ENCODE data around the gene SNRNP35.
"Not testable (repeated sequence)": the region's sequence is repeated elsewhere in the genome, so short reads cannot be mapped to it uniquely, and the experiment has no call there.

The SNRNP35 gene

DNA sequence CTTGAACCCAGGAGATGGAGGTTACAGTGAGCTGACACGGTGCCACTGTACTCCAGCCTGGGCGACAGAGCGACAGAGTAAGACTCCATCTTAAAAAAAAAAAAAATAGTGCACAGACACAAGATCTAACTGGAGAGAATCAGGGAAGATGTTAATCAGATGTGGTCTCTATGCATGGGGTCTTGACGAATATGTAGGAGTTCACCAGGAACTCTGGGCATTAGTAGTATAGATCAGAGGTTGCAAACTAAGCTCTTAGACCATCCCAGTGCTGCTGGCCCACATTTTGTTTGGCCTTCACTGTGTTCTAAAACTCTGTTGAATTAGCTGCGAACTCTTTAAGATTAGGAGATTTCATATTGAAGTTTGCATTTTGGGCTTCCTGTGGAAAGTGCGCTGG, 31.6 kb downstream of the SNRNP35 start:
- DNase-seq (ENCODE audit: low spot score): no peak

DNA sequence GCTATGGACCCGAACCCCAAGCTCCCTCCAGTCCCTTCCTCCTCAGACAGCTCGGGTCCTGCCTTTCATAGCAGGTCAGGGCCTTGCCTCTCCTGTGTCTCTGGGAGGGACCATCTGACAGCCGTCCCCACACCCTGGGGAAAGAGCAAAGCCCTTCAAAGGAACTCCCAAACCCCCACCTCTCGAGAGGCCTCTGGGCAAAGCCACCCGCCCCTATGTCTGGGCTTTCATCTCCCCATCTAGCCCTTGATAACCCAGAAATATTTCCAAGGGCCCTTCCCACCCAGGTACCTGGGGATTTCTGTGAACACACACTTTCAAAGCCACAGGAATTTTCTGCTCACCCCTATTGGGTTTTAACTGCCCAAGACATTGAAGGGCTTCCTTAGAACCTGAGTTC, 32.1 kb downstream of the SNRNP35 start:
- no peak for DNase-seq (ENCODE audit: low spot score)

DNA sequence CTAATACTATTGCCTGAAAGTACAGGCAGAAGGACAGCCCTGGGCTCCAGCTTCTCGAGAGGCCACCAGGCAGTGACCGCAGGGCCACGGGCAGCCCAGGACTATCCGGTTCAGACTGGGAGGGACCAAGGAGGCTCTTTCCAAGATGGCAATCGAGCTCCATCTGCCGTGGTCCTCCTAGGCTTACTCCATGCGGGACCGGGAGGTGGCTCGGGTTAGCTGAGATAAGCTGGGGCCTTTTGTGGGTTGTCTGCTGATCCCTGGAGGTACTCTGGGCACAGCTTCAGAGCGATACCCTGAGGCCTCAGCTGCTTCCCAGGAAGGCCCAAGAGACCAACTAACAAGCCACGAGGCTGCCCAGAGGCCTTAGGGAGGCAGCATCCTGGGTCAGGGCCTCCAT, 33.1 kb downstream of the SNRNP35 start:
- no peak for DNase-seq (ENCODE audit: low spot score)

DNA sequence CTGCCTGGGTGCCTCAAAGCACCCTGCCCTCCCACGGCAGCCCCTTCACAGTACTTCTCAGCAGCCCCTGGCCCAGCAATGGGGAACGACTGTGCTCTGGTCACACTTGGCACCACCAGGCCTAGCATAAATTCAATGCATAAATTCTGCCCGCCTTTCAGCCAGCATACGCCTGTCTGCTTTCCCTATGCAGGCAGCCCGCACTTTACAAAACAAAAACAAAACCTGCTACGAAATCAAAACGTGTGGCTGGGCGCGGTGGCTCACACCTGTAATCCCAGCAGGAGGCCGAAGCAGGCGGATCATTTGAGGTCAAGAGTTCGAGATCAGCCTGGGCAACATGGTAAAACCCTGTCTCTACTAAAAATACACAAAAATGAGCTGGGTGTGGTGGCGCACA, 33.5 kb downstream of the SNRNP35 start:
- no peak for DNase-seq (ENCODE audit: low spot score)

DNA sequence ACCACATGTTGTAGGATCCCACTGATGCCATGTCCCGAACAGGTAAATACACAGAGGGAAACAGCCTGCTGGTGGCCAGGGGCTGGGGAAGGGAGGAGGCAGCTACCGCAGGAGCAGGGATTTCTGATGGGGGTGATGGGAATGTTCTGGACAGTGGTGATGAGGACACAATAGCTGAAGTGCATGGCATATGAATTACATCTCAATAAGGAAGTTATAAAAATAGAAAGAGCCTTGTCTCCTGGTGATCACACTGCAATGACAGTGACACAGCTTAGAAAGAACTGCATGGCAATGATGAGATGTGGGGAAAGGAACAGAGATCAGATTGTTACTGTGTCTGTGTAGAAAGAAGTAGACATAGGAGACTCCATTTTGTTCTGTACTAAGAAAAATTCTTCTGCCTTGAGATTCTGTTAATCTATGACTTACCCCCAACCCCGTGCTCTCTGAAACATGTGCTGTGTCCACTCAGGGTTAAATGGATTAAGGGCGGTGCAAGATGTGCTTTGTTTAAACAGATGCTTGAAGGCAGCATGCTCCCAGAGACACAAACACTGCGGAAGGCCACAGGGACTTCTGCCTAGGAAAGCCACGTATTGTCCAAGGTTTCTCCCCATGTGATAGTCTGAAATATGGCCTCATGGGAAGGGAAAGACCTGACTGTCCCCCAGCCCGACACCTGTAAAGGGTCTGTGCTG, 34.5 kb downstream of the SNRNP35 start:
- not testable (repeated sequence) for DNase-seq (ENCODE audit: low spot score)

DNA sequence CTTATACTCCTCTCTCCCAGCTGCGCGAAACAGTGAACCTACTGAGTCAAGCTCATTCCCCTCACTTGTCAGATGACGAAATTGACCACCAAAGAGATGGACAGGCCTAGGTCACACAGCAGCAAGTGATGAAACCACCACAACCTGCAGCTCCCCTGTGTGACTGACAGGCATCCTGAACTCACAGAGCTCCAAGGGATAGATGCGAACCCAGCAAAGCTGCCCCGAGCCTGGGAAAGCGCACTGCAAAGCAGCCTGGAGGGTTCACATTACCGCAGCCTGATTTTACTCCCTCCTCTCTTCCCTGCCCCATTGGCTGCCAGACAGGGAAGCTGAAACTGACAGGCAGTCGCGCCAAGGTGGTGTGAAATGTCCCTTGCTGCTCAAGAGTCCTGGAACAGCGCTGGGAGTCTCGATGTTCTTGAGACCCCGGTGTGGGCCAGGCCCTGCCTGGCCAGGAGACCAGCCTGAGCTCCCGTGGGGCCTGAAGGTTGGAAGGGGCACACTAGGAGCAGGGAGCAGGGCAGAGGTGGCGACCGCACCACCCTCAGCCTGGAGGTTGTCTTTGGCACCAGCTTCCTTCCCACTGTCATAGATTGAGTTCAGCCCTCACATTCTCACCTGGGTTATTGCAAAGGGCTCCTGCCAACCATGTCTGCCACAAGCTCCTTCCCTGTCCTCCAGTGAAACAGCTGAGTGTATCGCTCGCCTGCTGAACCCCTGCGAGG, 36.3 kb downstream of the SNRNP35 start:
- no peak for DNase-seq (ENCODE audit: low spot score)

DNA sequence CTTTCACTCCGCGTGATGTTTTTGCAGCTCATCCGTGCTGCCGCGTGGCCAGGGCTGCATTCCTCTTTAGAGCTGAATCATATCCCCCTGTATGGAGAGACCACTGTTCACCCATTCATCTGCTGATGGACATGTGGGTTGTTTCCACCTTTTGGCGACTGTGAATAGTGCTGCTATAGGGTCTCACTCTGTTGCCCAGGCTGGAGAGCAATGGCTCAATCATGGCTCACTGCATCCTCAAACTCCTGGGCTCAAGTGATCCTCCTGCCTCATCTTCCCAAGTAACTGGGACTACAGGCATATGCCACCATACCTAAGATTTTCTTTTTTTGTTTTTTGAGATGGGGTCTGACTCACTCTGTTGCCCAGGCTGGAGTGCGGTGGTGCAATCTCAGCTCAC, 39.1 kb downstream of the SNRNP35 start:
- no peak for DNase-seq (ENCODE audit: low spot score)

DNA sequence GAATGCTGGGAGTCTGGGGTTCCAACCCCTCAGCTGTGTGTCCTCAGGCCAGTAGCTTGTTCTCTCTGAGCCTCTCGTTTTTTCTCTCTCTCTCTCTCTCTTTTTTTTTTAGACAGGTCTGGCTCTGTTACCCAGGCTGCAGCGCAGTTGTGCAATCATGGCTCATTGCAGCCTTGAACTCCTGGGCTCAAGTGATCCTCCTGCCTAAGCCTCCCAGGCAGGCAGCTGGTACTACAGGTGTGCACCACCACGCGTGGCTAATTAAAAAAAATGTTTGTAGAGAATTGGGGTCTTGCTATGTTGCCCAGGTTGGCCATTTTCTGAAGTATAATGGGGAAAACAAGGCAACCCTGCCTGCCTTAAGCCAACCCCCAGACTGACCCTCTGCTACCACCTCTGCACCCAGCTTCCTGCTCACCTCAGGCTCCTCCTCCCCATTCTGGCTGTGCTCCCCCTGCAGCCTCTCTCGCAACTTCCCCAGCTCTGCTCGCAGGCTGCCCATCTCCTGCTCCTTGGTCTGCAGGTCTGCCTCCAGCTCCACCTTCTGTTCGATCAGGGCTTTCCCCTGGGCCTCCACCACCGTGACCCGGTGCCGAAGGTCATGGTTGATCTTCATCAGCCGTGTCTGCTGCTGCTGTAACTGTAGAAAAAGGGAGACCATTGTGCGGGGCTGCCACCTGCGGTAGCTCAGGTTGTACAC, 40.3 kb downstream of the SNRNP35 start:
- DNase-seq (ENCODE audit: low spot score): no peak

DNA sequence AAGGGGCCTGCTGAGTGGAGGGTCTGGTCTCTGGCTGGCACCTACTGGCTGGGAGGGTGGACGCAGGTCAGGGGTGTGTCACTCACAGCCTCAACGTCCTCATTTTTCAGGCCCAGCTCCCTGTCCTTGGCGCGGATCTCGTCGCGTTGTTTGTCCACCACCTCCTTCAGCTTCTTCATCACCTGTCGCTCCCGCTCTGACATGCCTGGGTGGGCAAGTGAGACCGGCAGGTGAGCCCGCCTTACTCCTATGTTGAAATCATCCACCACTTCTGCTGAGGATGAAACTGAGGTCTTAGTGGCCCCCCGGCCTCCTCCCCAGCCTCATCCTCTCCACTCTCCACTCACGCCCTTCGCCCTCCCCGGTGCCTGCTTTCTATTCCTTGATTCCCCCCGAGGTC, 41.4 kb downstream of the SNRNP35 start:
- DNase-seq (ENCODE audit: low spot score): no peak

DNA sequence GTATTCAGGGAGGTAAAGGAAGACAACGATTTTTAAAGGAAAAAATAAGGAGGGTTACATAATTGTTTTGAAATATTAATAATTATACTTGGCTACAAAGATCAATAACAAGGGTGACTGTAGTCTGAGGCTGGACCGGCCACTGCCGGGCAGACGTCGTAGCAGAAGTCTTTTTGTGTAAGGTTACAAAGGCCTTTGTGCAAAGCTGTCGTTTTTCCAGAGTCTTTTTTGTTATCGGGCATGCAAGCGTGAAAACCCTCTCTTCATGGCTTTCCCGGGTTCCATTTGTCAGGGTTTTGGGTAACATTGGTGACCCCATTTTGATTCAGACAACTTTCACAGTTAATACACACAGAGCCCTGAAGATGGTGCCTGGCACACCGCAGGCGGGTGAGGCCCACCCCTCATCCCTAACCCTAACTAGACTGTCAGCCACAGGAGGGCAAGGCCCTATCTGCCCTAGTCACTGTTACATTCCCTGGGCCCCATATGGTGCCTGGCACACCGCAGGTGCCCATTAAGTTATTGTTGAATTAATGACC, 44.3 kb downstream of the SNRNP35 start:
- no peak for DNase-seq (ENCODE audit: low spot score)

DNA sequence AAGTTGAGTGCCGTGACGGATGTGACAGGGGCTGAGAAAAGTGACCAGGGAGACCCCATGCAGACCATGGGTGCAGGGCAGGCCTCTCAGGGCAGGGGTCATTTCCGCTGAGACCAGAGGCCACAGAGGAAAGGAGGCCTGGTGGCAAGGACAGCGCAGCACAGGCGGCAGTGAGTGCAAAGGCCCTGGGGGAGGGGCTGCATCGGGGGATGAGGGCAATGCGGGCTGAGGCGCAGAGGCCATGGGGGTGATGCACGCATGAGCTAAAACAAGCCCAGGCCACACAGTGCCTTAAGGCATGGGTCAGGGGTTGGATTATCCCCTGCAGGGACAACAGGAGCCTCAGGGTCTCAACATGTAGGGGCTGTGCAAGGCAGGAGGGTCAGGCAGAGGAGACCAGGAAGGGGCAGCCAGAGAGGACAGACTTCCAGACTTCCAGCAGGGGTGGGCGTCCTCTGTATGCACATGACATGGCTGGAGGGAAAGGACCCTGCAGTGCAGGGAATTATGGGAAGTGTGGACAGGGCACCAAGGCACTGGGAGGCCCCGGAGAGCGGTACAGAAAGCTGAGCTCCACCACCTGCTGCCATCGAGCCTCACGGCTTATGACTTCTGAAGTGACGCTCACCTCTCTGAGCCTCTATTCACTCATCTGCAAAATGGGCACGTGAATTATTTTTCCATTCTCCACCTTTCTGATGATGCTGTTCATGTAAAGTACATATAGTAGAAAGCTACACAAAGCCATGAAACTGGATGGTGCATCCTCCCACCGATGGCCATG, 48.3 kb downstream of the SNRNP35 start:
- DNase-seq (ENCODE audit: low spot score): no peak

DNA sequence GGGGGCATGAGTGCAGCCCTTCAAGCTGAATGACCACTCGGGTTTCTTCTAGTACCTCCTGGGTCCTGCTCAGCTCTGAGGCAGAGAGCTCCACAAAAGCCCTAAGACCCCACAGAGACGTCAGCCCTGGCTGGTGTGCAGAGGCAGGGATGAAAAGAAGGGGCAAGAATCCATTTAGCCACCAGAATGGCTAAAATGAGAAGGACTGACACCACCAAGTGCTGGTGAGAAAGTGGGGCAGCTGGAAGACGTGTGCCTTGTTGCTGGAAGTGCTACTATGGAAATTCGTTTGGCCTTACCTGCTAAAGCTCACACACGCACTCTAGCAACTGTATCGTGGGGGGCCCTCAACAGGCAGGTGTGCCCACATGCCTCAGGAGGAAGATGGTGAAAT, 48.9 kb downstream of the SNRNP35 start:
- no peak for DNase-seq (ENCODE audit: low spot score)

DNA sequence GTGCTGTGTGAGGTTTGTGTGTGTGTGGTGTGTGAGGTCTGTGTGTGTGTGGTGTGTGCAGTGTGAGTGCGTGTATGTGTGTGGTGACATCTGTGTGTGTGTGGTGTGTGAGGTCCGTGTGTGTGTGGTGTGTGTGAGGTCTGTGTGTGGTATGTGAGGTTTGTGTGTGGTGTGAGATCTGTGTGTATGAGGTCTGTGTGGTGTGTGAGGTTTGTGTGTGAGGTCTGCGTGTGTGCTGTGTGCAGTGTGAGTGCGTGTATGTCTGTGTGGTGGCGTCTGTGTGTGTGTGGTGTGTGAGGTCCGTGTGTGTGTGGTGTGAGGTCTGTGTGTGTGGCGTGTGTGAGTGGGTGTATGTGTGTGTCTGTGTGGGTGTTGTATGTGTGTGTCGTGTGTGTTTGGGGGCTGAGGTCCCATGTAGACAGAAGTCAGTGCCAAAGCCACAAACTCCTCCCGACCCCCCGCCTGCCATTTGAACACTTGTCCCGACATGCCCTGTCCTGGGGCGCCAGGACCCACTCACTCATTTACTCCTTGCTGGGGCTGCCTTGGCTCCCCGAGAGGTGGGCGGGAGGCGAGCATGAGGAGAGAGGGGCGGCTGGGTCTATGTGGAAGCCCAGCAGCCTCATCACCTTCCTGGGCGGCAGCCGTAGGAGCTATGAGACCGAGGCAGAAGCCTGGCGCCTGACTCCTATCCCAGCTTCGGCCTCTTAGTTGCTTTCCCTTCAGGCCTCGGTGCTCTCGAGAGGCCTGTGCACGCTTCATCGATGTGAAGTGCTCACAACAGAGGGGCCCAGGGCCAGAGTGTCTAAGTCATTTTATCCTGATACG, 55.1 kb downstream of the SNRNP35 start:
- no peak for DNase-seq (ENCODE audit: low spot score)

DNA sequence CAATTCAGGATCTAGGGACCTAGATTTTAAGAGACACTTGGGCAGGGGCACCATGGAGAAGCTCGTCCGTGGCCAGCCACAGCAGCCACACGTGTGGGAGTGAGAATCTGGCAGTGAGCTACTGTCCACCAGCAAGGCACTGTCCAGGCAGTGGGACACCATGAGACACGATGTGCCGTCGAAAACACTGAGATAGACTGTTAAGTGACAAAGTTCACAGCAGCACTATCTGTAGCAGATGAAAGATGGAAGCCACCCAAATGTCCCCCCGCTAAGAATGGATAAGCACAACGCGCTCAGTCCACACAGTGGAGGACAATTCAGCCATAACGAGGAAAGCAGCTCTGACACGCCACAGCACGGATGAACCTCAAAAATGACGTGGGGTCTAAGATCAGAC, 55.9 kb downstream of the SNRNP35 start:
- DNase-seq (ENCODE audit: low spot score): no peak

DNA sequence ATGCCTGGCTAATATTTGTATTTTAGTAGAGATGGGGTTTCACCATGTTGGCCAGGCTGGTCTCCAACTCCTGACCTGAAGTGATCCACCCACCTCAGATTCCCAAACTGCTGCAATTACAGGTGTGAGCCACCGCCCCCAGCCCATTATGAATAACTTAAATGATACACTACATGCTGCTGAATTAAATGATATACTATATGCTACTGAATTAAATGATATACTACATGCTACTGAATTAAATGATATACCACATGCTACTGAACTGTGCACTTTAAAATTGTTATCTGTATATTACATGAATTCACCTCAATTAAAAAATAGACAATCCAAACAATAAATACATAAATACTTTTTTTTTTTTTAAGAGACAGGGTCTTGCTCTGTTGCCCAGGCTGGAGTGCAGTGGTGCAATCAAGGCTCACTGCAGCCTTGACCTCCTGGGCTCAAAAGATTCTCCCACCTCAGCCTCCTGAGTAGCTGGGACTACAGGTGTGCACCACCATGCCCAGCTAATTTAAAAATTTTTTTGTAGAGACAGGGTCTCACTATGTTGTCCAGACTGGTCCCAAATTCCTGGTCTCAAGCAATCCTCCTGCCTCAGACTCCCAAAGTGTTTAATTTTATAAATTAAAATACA, 56.8 kb downstream of the SNRNP35 start:
- DNase-seq (ENCODE audit: low spot score): not testable (repeated sequence)

DNA sequence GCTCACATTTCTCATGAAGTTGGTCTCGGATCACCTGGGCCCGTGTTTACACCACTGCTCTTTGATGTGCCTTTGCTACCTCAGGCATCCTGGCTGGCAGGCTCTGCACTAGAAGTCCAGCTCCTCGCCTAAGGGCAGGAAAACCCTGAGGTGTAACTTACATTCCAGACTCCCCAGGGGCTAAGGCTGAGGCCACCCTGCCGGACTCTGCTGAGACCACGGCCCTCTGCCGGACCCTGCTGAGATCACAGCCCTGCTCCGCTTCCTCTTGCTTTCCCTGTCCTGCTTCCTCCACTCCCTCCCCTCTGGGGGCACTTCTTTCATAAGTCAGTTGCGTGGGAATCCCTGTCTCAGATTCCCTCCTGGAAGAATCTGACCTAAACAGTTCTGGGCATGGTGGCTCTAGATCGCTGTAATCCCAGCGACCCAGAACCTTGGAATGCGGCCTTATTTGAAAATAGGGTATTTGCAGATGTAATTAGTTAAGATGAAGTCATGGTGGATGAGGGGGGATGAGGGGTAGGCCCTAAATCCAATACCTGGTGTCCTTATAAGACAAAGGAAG, 58.4 kb downstream of the SNRNP35 start:
- DNase-seq (ENCODE audit: low spot score): no peak

Data from germinal center (tissue), 1 donor.